ENCODE data around the gene NDUFS1.
"Not testable (repeated sequence)": the region's sequence is repeated elsewhere in the genome, so short reads cannot be mapped to it uniquely, and the experiment has no call there.

Gene NDUFS1

DNA sequence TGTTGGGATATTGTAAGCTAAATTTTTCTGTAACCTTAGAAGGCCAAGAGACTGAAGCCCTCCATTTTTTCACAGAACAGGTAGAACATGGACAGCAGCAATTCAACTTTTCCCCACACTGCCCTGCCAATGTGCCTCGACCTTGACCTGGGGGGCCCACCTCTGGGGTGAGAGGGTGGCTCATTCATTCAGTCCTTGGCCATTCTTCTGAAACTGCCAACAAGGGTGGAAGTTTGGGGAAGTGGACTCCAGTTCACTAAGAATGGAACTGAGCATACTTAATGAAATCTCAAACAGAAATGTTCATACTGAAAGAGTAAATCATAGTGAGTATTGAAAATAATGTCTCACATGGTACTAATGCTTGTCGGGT is 1.5 kb upstream of the NDUFS1 start:
- DNase-seq, result no peak

DNA sequence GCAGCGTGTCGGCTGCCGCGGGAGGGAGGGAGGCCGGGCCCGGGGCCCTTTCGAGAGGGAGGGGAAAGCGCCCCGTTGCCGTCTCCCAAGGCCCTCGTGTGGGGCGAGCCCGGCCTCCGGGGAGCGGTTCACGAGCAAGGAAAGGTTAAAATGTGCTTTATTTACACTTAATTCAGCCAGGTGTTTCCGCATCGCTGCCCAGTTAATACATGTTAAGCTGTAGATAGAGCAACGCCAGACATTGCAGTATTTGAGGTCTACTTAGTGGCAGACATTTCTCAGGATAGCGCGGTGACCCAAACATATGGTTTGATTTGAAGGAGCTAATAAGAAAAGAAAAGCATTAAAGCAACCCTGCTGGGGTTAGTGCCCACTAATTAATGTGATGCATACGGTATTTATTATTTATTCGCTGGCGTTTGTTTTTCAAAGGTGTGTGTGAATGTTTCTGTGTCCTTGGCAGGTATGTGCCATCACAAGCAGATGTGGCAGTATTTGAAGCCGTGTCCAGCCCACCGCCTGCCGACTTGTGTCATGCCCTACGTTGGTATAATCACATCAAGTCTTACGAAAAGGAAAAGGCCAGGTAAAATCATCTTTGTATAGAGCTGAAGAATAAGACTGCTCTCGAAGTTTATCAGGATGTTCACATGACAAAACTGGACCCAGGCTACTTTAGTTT is 1.0 kb upstream of the NDUFS1 start:
- DNase-seq, result no peak

DNA sequence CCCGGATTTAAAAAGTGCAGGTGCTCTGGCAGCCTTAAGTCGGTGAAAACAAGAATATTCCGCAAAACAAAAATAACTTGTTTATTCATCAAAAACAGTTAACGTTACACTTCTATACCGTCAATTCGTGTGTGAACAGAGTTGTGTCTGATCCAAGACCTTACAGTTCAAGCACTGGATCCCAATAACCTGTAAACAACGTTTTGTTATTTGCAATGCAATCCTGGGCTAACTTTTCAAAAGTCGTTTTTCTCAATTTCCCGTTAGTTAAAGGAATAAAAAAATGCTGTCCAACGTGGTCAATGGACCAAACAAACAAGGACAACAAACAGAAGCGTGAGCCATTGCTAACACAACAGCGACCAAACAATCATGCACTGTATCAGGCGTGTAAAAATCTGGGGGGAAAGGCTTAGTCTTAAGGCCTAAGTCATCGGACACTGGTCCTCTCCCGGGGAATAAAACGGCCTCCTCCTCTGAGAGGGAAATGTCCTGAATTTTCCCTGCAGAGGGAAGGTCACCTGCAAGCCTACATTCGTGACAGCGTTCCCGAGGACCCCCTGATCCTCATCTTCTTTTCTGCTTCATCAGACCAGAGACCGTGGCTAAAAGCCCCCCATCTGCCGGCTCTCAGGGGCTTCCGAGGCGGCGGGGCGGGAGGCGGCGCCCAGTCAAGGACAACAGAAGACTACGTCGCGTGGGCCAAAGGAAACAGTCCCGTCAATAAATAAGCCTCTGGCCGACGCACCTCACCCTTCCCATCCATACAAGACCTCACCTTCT is 490 bp downstream of the NDUFS1 start:
- no peak for DNase-seq

DNA sequence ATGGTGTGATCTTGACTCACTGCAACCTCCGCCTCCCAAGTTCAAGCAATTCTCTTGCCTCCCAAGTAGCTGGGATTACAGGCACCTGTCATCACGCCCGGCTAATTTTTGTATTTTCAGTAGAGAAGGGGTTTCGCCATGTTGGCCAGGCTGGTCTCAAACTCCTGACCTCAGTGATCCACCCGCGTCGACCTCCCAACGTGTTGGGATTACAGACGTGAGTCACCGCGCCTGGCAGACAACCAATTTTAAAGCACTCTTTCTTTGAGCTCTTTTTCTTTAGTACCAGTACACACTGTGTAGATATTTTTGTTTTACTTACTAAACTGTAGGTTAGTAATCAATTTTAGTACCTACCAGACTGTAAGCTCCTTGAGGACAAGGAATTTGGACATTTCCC is 2.2 kb downstream of the NDUFS1 start:
- DNase-seq, result not testable (repeated sequence)

DNA sequence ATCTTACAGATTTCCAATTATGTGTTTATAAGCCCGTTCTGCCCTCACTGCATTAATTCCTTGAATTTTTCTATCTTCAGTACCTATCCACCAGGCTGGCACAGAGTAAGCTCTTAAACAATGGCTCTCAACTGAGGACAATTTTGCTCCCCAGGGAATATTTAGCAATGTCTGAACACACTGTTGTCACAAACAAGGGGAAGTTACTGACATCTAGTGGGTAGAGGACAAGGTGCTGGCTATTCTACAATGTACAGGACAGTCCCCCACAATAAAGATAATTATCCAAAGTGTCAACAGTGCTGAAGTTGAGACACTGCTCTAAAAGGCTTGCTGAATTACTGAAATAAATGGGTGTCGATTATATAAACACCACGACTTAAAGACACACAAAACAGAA is 5.0 kb downstream of the NDUFS1 start:
- no peak for DNase-seq

DNA sequence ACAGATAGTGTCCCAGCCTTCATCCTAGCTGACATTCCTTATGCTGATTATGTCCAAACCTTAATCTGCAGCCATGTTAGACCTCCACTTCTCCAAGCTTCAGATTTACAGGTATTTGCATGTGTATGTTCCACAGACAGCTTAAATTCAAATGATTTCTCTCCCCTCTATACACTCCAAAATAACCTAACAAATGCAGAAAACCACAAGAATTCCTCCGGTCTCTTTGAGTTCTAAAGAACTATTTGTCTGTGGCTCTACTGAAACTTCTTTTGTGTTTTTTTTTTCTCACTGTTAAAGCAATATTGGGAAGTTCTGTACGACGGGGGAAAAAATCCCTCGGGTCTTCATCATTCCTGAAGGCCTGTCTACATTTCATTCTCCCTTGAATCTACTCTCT is 8.6 kb downstream of the NDUFS1 start:
- no peak for DNase-seq

DNA sequence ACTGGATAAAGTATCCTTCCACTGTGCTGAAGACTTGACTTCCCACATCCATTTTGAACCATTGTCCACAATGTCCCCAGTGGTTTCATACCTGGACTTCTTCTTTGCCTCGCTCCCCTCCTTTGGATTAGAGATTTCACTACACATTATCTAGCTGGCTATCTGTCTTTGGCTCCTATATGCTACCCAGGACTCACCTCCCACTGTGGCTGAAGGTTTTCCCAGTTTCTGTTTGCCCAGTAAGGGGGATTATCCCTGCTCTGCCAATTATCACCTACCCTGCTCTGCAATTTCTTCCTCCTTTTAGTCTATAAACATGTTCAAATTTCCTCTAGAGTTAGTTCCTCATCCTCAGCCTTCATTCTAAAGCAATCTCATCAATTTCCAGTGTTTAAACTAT is 9.1 kb downstream of the NDUFS1 start:
- no peak for DNase-seq

DNA sequence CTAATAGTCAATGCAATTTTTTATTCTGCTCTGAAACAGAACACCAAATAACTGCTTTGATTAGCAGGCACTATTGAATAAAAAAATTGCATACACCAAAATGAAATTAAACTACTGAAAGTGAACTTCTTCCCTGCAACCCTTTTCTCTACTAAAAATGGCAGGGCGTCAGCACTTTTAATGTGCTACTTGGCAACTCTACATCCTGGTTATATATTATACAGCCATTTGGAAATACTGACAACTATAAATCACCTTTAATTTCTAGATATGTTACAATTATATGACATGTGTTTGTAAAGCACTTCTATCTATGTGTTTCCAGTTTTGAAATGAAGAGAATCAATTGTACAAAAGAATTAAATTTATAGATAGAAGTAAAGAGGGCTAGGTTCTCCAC is 9.9 kb downstream of the NDUFS1 start:
- no peak for DNase-seq

DNA sequence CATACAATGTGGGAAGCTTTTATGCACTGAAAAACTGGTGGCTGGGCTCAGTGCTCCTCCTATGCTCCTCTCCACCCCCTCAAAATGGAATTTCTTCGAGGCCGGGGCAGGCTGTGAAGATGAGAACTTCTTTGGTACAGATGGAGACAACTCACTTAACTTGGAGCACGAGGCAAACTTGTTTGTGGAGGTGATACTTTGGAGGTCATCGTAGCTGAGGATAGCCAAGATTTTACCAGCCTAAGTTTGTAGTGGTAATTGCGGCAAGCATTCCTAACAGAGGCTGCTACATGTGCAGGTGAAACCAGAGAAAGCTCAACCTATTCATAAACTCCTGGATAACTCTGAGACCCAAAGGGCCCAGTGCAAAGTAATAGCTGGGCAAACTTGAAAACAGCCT is 13.6 kb downstream of the NDUFS1 start:
- DNase-seq, result no peak

DNA sequence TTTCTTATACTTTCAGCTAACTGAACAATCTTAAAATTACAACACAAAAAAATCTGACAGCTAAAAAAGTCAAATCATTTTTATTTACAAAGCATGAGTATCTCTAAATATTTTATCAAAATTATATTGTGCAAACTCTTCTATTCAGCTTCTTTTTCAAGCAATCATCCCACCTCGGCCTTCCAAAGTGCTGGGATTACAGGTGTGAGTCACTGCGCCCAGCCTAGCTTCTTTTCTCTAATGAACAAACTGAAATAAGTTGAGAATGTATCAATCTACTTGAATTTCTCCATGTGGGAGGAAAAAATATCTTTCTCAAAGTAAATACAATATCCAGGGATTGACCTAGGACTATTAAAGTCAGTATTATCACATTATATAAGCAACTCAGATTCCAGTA is 14.9 kb downstream of the NDUFS1 start:
- no peak for DNase-seq

DNA sequence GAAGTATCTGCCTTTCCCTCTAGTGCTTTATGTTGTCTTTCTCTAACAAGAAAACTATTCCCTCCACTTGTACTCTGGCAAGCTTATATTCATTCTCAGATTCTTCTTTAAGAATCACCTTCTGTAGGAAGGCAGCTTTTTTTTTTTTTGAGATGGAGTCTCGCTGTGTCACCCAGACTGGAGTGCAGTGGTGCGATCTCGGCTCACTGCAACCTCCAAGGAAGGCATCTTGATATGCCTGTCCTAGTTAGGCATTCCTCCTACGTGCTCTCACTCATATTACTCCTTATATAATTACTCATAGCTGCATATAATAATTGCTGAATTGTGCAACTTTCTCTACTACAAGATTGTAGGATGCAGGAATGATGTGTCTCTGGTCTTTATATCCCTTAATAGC is 15.8 kb downstream of the NDUFS1 start:
- DNase-seq, result no peak

DNA sequence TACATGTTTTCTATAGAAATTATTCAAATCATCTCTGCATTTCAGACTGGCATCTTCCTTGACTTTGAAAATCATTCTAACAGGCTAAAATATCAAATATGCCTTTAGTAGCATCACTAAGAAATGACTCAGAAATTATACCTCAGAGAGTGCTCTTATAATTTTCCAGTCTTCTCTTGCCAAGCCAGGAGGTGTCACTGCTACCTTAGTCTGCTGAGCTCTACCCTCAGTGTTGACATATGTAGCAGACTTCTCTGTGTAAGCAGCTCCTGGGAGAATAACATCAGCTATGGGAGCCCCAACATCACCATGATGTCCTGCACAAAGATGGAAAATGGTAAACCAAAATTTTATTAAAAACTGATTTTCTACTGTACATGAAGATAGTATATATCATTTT is 31.6 kb downstream of the NDUFS1 start:
- no peak for DNase-seq

DNA sequence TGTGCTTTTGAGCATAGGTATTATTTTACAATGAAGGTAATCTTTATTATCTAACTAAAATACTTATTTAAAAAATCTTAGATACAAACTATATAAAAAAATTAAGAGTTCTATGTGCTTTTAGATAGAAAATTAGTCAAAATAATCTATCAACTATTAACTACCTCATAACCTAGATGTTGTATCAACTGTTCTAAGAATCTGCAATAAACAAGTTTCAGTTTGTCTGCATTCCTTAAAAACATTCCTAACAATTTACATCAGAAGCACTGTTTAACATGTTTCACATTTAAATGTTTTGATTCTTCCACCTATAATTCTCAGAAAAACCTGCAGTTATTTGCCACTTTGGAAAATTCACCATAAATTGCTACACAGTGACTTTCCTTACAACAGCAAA is 33.3 kb downstream of the NDUFS1 start:
- no peak for DNase-seq

DNA sequence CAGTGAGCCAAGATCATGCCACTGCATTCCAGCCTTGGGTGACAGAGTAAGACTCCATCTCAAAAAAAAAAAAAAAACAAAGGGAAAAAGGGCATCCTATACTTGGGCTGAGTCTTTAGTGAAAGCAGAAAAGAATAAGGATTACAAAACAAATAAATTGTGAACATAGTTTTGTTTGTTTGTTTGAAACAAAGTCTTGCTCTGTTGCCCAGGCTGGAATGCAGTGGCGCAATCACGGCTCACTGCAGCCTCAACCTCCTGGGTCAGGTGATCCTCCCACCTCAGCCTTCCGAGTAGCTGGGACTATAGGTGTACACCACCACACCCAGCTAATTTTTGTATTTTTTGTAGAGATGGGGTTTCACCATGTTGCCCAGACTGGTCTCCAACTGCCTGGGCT is 36.7 kb downstream of the NDUFS1 start:
- DNase-seq, result not testable (repeated sequence)

DNA sequence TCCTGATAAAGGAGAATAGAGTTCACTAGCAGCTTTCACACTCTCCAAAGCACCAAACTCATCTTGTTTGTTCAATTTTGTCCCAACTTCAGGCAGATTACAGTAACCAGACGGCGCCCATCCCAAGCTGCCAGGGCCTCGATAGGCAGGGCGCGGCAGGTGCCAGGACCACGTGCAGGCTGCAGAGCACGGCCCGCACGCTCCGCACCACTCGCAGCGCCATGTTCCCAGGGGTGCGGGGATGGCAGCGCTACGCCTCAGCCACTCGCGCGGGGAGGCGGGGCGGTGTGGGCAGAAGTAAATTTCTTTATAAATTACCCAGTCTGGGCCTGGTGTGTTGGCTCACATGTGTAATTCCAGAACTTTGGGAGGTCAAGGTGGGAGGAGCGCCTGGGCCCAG is 43.0 kb downstream of the NDUFS1 start:
- no peak for DNase-seq

DNA sequence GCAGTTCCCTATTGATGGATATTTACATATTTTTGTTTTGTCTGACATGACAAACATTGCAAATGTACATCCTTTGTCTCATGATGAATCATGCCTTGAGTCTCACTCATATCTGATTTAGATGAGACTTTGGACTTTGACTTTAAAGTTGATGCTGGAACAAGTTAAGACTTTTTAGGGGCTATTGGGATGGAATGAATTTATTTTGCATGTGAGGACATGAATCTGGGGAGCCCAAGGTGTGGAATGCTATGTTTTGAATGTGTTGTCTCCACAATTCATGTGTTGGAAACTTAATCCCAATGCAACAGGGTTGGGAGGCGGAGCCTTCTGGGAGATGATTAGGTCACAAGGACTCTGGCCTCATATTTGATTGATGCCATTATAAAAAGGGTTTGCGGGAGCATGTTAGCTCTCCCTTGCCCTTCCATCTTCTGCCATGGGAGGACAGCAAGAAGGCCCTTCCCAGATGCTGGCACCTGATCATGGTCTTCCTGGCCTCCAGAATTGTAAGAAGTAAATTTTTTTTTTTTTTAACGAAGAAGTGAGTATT is 44.1 kb downstream of the NDUFS1 start:
- DNase-seq, result no peak

DNA sequence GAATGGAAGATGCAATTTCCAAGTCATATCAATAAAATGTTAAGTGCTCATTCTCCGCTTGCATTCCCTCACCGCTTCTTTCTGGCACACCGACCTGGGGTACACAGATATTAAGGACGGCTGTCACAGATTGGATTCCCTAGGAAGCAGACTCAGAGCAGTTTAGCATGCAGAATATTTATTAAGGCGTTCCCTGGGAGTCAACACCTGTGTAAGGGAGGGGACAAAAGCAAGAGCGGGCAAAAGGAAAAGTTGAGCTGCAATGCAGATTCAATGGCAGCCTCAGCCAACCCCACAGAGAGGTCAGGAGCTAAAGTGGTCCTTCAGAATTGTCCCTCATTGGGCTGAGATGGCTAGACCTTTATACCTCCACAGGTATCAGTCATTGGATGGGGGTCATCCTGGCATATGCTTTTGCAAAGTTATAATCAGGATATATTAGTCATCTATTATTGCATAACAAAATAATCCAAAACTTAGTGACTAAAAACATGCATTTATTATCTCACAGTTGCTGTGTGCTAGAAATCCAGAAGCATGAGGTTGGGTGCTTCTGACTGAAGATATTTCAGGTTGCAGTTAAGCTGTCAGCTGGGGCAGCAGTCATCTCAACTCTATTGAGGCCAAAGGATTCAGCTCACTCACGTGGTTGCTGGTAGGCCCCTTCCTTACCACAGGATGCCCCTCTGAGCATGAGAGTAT is 46.2 kb downstream of the NDUFS1 start:
- DNase-seq, result no peak

DNA sequence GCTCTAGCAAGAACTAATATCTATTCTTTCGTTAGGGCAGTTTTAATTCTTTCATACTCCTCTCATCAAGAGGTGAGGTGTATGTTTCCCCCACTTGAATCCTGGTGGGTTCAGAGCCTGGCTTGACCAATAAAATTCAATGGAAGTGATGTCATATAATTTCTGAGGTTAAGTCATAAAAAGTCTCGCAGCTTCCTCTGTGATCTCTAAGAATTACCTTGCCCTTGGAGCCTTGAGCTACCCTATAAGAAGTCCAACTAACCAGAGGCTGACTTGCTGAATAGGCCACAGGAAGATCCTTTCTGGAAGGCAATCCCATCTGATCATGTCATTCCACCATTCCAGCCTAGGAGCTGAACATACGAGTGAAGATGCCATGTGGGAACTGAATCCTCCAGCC is 47.1 kb downstream of the NDUFS1 start:
- DNase-seq, result no peak

DNA sequence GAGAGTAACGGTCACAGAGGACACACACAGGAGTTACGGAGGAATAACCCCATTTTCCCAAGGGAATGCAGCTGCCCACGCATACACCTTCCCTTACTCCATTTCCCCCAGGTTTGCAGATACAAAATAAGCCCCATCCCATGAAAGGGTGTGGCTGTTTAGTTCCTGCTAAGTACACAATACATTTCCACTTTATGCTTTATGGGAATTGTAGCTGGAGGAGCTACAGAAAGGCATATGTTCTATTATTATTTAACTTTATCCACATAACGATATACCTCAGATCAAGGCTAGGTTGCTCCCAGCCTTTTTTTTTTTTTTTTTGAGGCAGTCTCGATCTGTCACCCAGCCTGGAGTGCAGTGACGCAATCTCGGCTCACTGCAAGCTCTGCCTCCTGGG is 50.5 kb downstream of the NDUFS1 start:
- DNase-seq, result no peak

DNA sequence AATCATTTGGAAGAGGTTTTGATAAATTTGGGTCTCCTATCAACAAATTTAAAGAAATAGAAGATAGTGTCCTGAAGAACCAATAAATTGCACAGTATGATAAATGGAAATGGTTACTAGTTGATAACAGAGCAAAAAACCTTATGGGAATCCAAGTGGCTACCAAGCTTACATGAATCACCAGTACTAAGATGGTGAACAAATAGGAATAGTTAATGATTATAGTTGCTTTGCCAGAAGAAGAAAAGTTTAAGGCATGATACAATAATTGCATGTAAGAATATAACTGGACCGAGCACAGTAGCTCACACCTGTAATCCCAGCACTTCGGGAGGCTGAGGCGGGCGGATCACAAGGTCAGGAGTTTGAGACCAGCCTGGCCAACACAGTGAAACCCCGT is 53.7 kb downstream of the NDUFS1 start:
- no peak for DNase-seq

DNA sequence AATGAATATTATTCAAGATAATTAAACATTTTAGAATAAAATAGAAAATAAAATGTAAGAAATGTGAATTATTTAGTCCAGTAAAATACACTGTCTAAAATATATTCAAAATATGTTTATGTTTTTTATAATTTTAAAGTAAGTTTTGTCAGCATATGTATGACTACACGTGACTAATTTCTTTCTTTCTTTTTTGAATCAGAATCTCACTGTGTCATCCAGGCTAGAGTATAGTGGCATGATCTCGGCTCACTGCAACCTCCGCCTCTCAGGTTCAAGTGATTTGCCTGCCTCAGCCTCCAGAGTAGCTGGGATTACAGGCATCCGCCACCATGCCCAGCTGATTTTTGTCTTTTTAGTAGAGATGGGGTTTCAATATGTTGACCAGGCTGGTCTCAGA is 54.2 kb downstream of the NDUFS1 start:
- no peak for DNase-seq

DNA sequence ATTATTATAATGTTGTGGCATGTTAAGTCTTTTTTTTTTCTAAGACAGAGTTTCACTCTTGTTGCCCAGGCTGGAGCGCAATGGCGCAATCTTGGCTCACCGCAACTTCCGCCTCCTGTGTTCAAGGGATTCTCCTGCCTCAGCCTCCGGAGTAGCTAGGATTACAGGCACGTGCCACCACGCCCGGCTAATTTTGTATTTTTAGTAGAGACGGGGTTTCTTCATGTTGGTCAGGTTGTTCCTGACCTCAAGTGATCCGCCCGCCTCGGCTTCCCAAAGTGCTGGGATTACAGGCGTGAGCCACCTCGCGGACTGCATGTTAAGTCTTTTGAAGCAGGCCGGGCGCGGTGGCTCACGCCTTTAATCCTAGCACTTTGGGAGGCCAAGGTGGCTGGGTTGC is 60.4 kb downstream of the NDUFS1 start:
- DNase-seq, result not testable (repeated sequence)

DNA sequence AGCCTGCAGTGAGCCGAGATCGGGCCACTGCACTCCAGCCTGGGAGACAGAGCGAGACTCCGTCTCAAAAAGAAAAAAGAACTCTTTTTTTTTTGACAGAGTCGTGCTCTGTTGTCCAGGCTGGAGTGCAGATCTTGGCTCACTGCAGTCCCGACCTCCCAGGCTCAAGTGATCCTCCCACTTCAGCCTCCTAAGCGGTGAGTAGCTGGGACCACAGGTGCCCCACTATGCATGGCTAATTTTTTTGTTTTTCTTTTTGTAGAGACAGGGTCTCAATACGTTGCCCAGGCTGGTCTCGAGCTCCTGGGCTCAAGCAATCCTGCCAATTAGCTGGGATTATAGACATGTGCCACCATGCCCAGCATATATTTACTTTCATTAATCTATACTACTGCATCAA is 60.8 kb downstream of the NDUFS1 start:
- DNase-seq, result no peak

DNA sequence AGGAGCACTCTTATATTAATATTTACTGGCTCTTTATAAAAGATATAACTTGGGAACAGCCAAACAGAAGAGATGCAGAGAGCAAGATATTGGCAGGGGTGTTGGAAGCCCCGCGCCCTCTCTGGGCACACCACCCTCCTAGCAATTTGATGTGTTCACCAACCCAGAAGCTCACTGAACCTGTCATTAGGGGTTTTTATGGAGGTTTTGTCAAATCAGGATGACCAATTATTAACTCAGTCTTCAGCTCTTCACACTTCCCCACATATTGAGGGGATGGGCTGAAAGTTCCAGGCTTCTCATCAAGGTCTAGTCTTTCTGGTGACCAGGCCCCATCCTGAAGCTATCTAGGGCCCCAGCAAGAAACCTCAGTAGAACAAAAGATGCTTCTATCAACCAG is 62.4 kb downstream of the NDUFS1 start:
- no peak for DNase-seq
